K562 (cell line): ENCODE measurements around the gene KIF1A. TPM values are rescaled to one million over a fixed set of nuclear protein-coding genes. Genes with fewer than 3 reads are reported as not detected.

ENCODE experiments used
- ATAC-seq: fragments of 200-7000 bp; cut with Tn5 transposase; 3 replicates; pipeline ENCODE4 v1.9.1; 2020; ENCODE audit warnings: moderate library complexity
- BruUV-seq: library from RNA; stranded (reverse); fragments of 400-500 nt; replicated peaks from 2 replicates; lab custom pipeline; 2021; lab: Mats Ljungman, UMichigan
- CTCF ChIA-PET: fragments of 300-600 bp; formaldehyde crosslinking; extraction: SDS; loops from one replicate; lab custom pipeline; 2021; ENCODE audit warnings: low intra/inter-chr PET ratio; lab: Yijun Ruan, JAX
- POLR2A ChIA-PET: fragments of 300-600, 350-650 bp; sonication (Branson Sonifier 250); formaldehyde crosslinking; extraction: SDS; loops from one replicate; lab custom pipeline; 2021; ENCODE audit warnings: antibody characterized with exemption, inconsistent platforms; lab: Yijun Ruan, JAX
- DNase-seq, 4 experiments: peaks; one replicate each; pipeline versions ENCODE4 v3.0.0 to v3.0.0-alpha.2; 2011 to 2018; ENCODE audit warnings: low spot score in 3 of 4, mixed read lengths in 3 of 4; ENCODE audit errors: extremely low read depth in 1 of 4
- FAIRE-seq: peaks from 2 replicates; lab custom pipeline; 2011; peaks lifted over from hg19 to GRCh38; lab: Jason Lieb, UNC
- H2AFZ ChIP-seq: 2 replicates; pipeline ENCODE4 v1.6.0; 2011; ENCODE audit warnings: low read depth, low read length, control low read depth, inconsistent platforms
- H3K27ac ChIP-seq: fragments of 200-600 bp; 3 replicates; pipeline ENCODE4 v1.8.0; 2011; ENCODE audit warnings: low read depth, mild to moderate bottlenecking, control low read depth, inconsistent platforms, low read length, moderate library complexity, mixed read lengths; ENCODE audit errors: extremely low read depth
- H3K27me3 ChIP-seq, 2 experiments: fragments of 300-600 bp in 1 of 2; 2 replicates in 1 of 2; 3 replicates in 1 of 2; pipeline versions ENCODE4 v1.6.0 to v1.8.0; 2011; ENCODE audit warnings: inconsistent platforms in 2 of 2, low read length in 2 of 2, mild to moderate bottlenecking in 1 of 2, mixed read lengths in 1 of 2, moderate library complexity in 1 of 2; ENCODE audit not compliant: control insufficient read depth in 2 of 2, insufficient read depth in 2 of 2
- H3K36me3 ChIP-seq: fragments of 300-600 bp; 3 replicates; pipeline ENCODE4 v1.8.0; 2011; ENCODE audit warnings: mild to moderate bottlenecking, low read length, inconsistent platforms; ENCODE audit not compliant: control insufficient read depth, insufficient read depth
- H3K4me1 ChIP-seq, 2 experiments: fragments of 200-600 bp in 1 of 2; replicated peaks in 1 of 2; 2 replicates in 1 of 2; 3 replicates in 1 of 2; pipeline versions ENCODE4 v1.5.1 to v1.8.0; 2011; ENCODE audit warnings: inconsistent platforms in 2 of 2, low read length in 2 of 2, mild to moderate bottlenecking in 1 of 2, mixed read lengths in 1 of 2, moderate library complexity in 1 of 2; ENCODE audit not compliant: control insufficient read depth in 2 of 2, insufficient read depth in 2 of 2
- H3K4me2 ChIP-seq: 2 replicates; pipeline ENCODE4 v1.6.1; 2011; ENCODE audit warnings: low read length, control low read depth, inconsistent platforms, mixed read lengths; ENCODE audit not compliant: insufficient read depth
- H3K4me3 ChIP-seq: fragments of 200-600 bp; sonication (generic), shearing (Covaris generic); 2 replicates; pipeline ENCODE4 v1.5.1; 2016; ENCODE audit warnings: control low read depth, inconsistent platforms
- H3K79me2 ChIP-seq: fragments of 200-600 bp; 3 replicates; pipeline ENCODE4 v1.8.0; 2011; ENCODE audit warnings: low read length, inconsistent platforms; ENCODE audit not compliant: control insufficient read depth, insufficient read depth
- H3K9ac ChIP-seq, 2 experiments: 2 replicates each; pipeline versions ENCODE4 v1.6.0 to v1.6.1; 2011; ENCODE audit warnings: low read depth in 2 of 2, low read length in 2 of 2, control low read depth in 1 of 2, inconsistent platforms in 1 of 2, mild to moderate bottlenecking in 1 of 2, mixed read lengths in 1 of 2; ENCODE audit not compliant: insufficient read depth in 1 of 2
- H3K9me1 ChIP-seq: one replicate; pipeline ENCODE4 v1.6.0; 2011; ENCODE audit warnings: inconsistent platforms, mild to moderate bottlenecking, low read length, moderate library complexity; ENCODE audit not compliant: control insufficient read depth, insufficient read depth
- H3K9me3 ChIP-seq: replicated peaks from 2 replicates; pipeline ENCODE4 v1.5.1; 2011; ENCODE audit warnings: low read depth, low read length, inconsistent platforms; ENCODE audit not compliant: control insufficient read depth, insufficient read depth
- H4K20me1 ChIP-seq: replicated peaks from 2 replicates; pipeline ENCODE4 v1.6.1; 2011; ENCODE audit warnings: low read length, inconsistent platforms, mixed read lengths; ENCODE audit not compliant: control insufficient read depth, insufficient read depth
- ERF ChIP-seq: fragments of 450-650 bp; formaldehyde crosslinking; IDR thresholded peaks from 2 replicates; pipeline ENCODE4 v1.4.0; 2020; ENCODE audit warnings: mild to moderate bottlenecking, mixed read lengths
- FOXJ2 ChIP-seq: fragments of 200-800 bp; sonication (Bioruptor generic); IDR thresholded peaks from 2 replicates; pipeline ENCODE4 v1.6.1; 2016; ENCODE audit warnings: missing genetic modification characterization, missing compliant biosample characterization
- GTF2A2 ChIP-seq: IDR thresholded peaks from 2 replicates; pipeline ENCODE4 v1.6.1; 2016; ENCODE audit warnings: mild to moderate bottlenecking, missing genetic modification characterization, missing compliant biosample characterization
- HMG20B ChIP-seq: fragments of 250-450 bp; sonication (Bioruptor Pico); IDR thresholded peaks from 2 replicates; pipeline ENCODE4 v1.5.0; 2021; ENCODE audit warnings: mild to moderate bottlenecking
- NONO ChIP-seq, 2 experiments: fragments of 200-400 bp in 1 of 2; fragments of 450-650 bp in 1 of 2; formaldehyde crosslinking in 1 of 2; IDR thresholded peaks; 2 replicates each; pipeline ENCODE4 v1.6.1; 2017; ENCODE audit warnings: low read depth in 2 of 2, mild to moderate bottlenecking in 2 of 2, moderate library complexity in 2 of 2, low read length in 1 of 2
- PRPF4 ChIP-seq: fragments of 200-400 bp; formaldehyde crosslinking; IDR thresholded peaks from one replicate; pipeline ENCODE4 v1.6.1; 2017; ENCODE audit warnings: low read length, low read depth, mild to moderate bottlenecking; ENCODE audit not compliant: insufficient read depth, poor library complexity, severe bottlenecking
- YY1 ChIP-seq, 3 experiments: IDR thresholded peaks; 2 replicates each; pipeline ENCODE4 v1.6.1; 2011; ENCODE audit warnings: low read length in 2 of 3, mild to moderate bottlenecking in 2 of 3, moderate library complexity in 2 of 3, borderline replicate concordance in 1 of 3, control low read depth in 1 of 3, low read depth in 1 of 3; ENCODE audit not compliant: insufficient read depth in 3 of 3, insufficient replicate concordance in 2 of 3, control insufficient read depth in 1 of 3, insufficient read length in 1 of 3; ENCODE audit errors: extremely low read depth in 1 of 3
- ZNF79 ChIP-seq: fragments of 250-450 bp; sonication (Bioruptor Pico); IDR thresholded peaks from 2 replicates; pipeline ENCODE4 v1.4.0; 2020; ENCODE audit warnings: low read depth, mild to moderate bottlenecking, moderate library complexity
- WGBS: fragments of 100-300 bp; shearing (Covaris generic); methylation state at CpG from one replicate; pipeline ENCODE4 v1.1.6; 2016; ENCODE audit warnings: low coverage, mixed read lengths; ENCODE audit not compliant: insufficient coverage; ENCODE audit errors: missing lambda C conversion rate; 5-methylcytosine and 5-hydroxymethylcytosine counted together
- in situ Hi-C: fragments of 300-500 bp; cut with MboI; formaldehyde crosslinking; loops from 4 replicates; pipeline ENCODE4 v1.15.0; 2018; ENCODE audit warnings: inconsistent platforms, mixed read lengths
- intact Hi-C: fragments of 100-400 bp; cut with micrococcal nuclease; formaldehyde crosslinking; loops from 2 replicates; pipeline ENCODE4 v1.14.2; 2022
- polyA plus RNA-seq, 8 experiments: library from polyadenylated mRNA; depleted of rRNA in 4 of 8; stranded (reverse) in 5 of 8; unstranded in 3 of 8; fragments of >200 nt; fragmentation: Nextera tagmentation in 2 of 8; fragmentation: Illumina TruSeq in 1 of 8; extraction: Ambion mirVana in 2 of 8; extraction: Trizol in 1 of 8; gene quantifications; 2 replicates each; pipeline versions ENCODE4 v1.2.1 to v1.2.3, GENCODE V29; 2011 to 2014; ENCODE audit warnings: inconsistent platforms in 1 of 8, missing spikeins in 1 of 8
- total RNA-seq, 7 experiments: library from RNA; depleted of rRNA in 6 of 7; stranded (reverse); fragments of >200 nt in 6 of 7; fragmentation: Illumina TruSeq in 2 of 7; extraction: Trizol in 2 of 7; gene quantifications; 2 replicates each; pipeline versions ENCODE4 v1.2.1 to v1.2.3, GENCODE V29; 2011 to 2021; ENCODE audit warnings: low replicate concordance in 1 of 7

The KIF1A gene
- total and polyA plus RNA-seq, 9 of the 15 experiments (the other 6 are each of a cell fraction or from before 2014, with no cell fraction given), result 0.07 to 1.4 (median 0.45) TPM; not detected in 2

DNA sequence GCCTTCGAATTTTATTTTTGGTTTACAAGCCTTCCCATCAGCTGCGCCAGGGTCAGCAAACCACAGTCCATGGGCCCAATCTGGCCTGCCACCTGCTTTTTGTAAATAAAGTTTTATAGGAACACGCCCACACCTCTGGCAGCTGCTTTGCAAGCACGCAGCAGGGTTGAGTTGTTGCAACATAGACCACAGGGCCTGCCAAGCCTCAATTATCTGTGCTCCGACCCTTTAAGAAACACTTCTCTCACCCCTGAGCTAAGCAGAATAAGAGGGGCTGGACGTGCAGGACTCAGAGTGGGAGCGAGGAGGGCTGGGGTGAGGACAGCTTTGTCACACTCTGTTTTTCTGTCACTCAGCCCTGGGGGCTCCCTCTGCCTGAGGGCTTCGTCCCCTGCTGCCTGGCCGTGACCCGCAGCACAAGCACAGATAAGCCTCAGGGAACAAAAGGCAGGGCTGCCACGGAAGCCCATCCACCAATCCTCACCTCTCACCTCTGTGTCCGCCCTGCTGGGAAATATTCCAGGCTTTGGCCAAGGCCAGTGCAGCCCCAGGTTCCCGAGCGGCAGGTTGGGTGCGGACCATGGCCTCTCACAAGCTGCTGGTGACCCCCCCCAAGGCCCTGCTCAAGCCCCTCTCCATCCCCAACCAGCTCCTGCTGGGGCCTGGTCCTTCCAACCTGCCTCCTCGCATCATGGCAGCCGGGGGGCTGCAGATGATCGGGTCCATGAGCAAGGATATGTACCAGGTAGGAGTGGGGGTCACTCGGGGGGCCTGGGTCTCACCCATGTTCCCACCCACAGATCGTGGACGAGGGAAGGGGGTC is 48.5 kb upstream of the KIF1A start, which contains the start of gene AGXT (continued):
- TF ChIP-seq GTF2A2 (tag) (no peak), ZNF79 (CRISPR knock-in tag) (no peak), FOXJ2 (tag) (no peak), PRPF4 (no peak), ERF (CRISPR knock-in tag) (no peak)

DNA sequence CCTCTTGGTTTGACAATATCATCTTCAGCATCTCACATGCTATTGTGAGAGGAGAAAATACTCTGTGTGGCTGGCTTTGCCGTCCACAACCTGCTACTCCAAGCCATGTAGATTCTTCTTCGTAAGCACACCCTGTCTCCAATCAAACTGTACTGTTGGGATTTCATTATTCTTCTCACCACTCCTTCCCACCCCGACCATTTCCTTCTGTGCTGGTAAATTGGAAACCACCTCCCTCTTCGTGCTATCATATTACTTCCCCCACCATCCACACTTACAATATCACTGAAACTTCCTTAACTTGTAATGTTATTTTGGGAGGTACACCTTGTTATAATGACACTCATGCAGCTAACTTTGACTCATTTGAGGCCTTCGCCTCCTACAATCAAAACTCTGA is 45.4 kb upstream of the KIF1A start:
- Histone ChIP-seq H3K4me1 (no peaks in the 10 kb centered on the region), H3K4me3 (no peak overlapping the region), H3K9me1 (no peaks in the 10 kb centered on the region), H3K27me3 (peaks cover 0 to 5% of the 10 kb centered on the region in 2 experiments; a peak in 2 of 5 replicates), H3K27ac (no peak overlapping the region), H3K36me3 (no peaks in the 10 kb centered on the region), H3K9me3 (no peaks in the 10 kb centered on the region), H3K79me2 (no peaks in the 10 kb centered on the region), H4K20me1 (no peaks in the 10 kb centered on the region), H3K9ac (no peak overlapping the region), H3K4me2 (no peak overlapping the region), H2AFZ (no peak overlapping the region)
- WGBS, result 0% methylated on average over 5 of the region's 5 CpGs
- CTCF ChIA-PET, result no interaction called here
- intact Hi-C loops, result no loop called here
- POLR2A ChIA-PET, result no interaction called here
- no peak for ATAC-seq
- BruUV-seq, result no TSS peak
- in situ Hi-C loops, result no loop called here
- no peak for DNase-seq
- no peak for FAIRE-seq
- TF ChIP-seq HMG20B (CRISPR knock-in tag) (no peak), YY1 (IDR thresholded peaks at IDR 0.05; ENCODE audit: borderline replicate concordance in 1 of 3, control insufficient read depth in 1 of 3, extremely low read depth in 1 of 3, insufficient read depth in 3 of 3, insufficient read length in 1 of 3, insufficient replicate concordance in 2 of 3, low read depth in 1 of 3, low read length in 2 of 3) (no peak), NONO (IDR thresholded peaks at IDR 0.05; ENCODE audit: low read depth in 2 of 2, low read length in 1 of 2) (no peak)
